GM21529 (cell line): ENCODE data around the gene COLEC11.

Source experiments
- ATAC-seq: cut with Tn5 transposase; IDR thresholded peaks from one replicate; pipeline ENCODE4 v1.9.1; 2021; ENCODE audit not compliant: unreplicated experiment

Gene COLEC11

DNA sequence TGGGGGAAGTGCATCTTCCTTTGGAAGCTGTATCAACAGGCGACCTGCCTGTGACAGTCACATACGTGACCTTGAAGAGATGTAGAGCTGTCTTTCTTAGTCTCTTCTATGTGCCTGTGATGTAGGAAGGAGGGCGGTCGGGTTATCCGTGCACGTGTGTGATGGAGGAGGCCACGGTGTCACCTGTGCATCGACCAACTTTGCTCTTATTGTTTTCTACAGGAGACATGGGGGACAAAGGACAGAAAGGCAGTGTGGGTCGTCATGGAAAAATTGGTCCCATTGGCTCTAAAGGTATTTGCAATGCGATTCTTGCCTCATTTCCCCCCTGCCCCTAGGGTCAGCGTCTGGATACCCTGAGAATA lies 42.4 kb downstream of the COLEC11 start:
- ATAC-seq: no peak

DNA sequence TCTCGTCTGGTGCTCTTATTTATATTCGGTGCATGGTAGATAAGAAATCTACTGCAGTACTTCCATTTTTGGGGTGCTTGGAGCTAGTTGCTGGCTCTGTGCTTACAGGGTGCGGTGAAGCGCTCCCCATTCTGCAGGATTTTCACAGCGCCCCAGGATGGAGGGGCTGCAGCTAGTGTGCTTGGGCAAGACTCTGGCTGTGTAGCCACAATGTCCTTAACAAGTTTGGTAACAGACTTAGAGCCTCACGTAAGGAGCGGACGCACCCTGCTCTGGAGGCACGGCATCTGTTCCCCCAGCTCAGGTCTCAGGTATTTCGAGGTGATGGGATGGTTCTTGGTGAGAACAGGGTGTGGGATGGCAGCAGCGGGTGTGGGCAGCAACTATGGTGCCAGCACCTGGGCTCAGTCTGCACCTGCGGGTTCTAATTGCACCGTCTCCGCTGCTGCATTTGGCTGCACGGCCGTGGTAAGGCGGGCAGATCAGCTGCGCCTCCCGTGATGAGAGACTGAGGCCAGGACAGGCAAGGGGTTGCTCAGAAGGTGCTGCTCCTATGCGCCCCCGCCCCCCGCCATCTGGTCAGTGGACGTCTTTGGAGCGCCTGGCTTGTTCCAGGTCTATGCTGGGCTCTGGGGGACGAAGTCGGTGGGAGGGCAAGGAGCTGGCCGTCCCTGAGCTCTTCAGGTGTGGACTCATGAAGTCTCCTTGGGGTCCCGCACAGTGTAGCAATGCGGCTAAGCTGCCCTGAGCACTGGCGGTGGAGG lies 43.0 kb downstream of the COLEC11 start:
- no peak for ATAC-seq

DNA sequence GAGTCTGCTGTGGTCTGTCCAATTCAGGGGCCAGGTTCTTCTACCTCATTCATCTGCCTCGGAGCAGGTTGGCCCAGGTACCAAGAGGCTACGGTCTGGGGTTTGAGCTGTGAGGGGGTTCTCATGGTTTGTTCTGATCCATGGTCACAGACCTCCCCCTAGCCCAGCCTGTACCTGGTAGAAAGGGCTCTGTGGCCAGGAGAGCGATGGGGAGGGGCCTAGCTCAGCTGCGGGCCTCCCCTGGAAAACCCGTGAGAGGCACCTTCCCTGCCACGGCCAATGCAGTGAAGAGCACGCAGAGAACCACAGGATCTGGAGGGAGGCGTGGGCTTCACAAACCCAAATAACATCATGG lies 43.5 kb downstream of the COLEC11 start:
- ATAC-seq: no peak

DNA sequence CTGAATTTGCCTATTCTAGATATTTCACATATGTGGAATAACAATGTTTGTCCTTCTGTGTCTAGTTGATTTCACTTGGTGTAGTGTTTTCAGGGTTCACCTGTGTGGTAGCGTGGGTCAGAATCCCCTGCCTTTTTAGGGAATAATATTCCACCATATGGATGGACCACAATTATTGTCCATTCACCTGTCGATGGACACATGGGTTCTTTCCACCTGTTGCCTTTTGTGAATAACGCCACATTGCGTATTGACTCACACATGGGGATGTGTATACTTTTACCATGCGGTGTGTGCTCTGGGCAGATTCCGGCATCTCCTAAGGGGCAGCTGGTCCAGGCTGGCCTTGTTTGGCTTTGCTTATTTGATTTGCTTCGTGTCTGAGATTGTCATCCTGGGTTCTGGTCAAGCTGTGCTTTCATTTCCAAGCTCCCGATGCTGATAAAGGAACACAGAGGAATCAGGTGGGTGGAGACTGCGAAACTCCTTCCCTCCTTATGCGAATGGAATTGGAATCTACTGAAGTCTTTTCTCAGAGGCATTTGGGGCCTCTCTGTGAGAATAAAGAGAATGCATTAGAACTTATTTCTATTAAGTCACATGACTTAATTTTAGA lies 44.2 kb downstream of the COLEC11 start:
- ATAC-seq: no peak

DNA sequence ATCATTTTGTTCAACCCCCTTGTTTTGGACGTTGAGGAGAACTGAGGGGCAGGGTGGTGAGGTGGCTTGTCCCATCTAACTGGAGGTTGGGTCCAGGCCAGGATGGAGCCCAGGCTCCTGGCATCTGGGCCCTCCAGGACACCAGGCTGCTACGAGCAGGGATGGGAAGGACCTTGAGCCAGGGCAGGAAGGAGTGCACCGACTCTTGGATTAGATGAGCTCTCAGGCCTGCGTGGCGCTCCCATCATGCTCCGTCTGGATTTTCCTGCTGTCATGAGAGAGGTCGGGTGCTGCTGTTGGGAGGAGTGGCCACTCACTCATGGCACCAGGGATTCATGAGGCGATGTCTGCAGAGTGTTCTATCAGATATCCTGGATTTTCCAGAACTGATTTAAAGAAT lies 44.7 kb downstream of the COLEC11 start:
- ATAC-seq: no peak

DNA sequence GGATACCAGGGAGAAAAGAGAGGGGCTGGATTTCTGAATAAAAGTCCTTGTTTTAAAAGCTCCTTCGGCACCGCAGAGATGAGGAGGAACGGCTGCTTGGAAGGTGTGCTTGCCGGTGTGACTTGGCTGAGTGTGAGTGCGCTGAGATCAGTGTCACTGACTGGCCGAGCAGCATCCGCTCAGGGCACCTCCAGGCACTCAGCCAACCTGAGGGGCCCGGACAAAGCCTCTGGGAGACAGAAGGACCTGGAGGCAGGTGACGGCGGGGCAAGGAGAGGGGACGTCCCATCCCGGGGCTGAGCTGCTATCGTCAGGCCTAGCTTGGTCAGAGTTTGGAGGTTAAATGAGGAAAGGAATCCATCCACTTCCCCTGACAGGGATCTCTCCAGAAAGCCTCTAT lies 46.3 kb downstream of the COLEC11 start:
- no peak for ATAC-seq

DNA sequence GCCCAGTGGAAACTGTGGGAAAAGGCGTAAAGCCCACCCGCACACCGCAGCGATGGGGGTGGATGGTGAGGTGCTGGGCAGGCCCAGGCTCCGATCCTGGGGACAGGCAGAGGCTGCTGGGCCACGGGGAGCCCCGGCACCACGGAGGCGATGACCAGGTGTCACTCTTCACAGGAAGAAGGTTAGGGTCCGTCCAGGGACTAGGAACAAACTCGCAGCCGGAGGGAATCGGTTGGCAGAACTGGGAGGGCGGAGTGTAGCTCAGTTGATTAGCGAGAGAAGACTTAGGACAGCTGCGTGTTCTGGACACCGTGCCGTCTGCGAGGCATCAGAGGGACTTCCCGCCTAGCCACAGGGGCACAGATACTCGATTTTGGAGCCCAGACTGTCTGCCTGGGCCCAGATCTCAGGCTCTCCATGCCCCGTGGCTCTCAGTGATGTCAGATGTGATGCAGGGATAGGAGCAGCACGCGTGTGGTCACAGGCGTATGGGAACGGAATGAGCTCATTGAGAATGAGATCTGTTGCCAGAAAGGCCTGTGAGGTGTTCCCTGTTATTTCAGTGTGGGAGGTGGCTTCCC lies 47.0 kb downstream of the COLEC11 start:
- no peak for ATAC-seq

DNA sequence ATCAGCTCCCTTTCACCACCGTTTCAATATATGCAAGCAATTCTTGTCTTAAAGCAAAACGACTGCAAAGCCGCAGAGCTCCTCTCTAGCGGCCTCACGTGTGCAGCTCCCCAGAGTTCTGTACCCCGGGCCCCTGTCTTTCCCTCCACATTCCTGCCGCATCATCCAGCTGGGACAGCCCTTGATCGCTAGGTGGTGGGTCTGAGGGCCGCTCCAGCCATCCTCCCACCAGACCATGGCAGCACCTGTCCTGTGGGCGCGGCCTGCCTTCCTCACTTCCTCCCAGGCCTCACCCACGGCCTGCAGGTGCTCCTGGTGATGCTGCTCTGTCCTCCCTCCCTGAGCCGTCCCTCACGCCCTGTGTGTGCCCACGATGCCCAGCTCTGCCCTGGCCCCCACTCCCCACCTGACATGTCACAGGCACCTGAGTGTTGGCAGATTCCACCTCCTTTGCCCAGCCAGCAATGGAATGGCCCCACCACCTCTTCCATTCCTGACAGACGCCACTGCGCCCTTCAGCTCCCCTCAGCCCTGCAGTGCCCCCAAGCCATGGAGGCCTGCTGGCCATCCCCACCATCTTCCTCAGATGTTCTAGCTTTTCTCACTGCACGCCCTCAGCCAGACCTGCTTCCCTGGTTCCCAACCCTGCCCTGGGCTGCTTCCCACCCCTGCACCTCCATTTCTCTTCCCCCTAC lies 47.8 kb downstream of the COLEC11 start:
- no peak for ATAC-seq

DNA sequence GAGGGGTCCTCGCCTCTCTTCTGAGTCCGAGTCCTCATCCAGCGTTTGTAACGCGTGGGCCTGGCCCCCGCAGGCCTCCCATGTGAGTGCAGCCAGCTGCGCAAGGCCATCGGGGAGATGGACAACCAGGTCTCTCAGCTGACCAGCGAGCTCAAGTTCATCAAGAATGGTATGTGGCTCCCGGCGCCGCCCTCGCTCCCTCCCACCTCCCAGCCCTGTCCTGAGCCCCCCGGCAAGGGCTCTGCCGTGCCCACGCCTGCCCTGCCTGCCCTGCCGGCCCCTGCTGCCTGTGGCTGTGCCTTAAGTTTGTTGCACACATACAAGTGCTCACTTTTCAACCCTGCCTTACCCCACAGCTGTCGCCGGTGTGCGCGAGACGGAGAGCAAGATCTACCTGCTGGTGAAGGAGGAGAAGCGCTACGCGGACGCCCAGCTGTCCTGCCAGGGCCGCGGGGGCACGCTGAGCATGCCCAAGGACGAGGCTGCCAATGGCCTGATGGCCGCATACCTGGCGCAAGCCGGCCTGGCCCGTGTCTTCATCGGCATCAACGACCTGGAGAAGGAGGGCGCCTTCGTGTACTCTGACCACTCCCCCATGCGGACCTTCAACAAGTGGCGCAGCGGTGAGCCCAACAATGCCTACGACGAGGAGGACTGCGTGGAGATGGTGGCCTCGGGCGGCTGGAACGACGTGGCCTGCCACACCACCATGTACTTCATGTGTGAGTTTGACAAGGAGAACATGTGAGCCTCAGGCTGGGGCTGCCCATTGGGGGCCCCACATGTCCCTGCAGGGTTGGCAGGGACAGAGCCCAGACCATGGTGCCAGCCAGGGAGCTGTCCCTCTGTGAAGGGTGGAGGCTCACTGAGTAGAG lies 48.7 kb downstream of the COLEC11 start:
- ATAC-seq: no peak

DNA sequence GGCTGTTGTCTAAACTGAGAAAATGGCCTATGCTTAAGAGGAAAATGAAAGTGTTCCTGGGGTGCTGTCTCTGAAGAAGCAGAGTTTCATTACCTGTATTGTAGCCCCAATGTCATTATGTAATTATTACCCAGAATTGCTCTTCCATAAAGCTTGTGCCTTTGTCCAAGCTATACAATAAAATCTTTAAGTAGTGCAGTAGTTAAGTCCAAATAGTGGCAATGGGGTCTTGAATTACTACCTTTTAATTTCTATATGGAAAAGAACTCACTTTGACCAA lies 49.3 kb downstream of the COLEC11 start:
- ATAC-seq: peak; percentile 80

DNA sequence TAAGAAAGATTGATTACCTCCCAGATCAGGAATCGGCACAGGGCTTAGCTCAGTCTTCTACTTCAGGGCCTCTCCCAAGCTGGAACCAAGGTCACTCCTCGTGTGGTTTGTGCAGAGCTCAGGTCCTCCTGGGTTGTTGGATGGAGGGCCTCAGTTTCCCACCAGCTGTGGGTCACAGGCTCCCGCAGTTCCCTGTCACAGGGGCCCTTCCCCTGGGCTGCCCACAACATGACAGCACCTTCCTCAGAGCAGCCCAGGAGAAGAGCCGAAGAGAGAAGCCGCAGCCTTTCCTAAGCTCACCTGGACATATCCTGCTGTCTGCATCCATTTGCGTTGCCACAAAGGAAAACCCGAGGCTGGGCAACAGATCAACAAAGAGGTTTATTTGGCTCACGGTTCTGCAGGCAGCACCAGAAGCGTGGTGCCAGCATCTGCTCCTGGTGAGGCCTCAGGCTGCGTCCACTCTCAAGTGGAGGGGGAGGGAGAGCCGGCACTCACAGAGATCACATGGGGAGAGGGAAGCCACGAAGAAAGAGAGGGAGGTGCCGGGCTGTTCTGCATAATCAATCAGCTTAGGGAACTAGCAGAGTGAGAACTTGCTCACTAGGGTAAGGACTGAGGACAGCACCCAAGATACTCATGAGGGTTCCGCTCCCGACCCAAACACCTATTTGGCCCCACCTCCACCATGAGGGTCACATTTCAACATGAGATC lies 50.1 kb downstream of the COLEC11 start:
- ATAC-seq: no peak

DNA sequence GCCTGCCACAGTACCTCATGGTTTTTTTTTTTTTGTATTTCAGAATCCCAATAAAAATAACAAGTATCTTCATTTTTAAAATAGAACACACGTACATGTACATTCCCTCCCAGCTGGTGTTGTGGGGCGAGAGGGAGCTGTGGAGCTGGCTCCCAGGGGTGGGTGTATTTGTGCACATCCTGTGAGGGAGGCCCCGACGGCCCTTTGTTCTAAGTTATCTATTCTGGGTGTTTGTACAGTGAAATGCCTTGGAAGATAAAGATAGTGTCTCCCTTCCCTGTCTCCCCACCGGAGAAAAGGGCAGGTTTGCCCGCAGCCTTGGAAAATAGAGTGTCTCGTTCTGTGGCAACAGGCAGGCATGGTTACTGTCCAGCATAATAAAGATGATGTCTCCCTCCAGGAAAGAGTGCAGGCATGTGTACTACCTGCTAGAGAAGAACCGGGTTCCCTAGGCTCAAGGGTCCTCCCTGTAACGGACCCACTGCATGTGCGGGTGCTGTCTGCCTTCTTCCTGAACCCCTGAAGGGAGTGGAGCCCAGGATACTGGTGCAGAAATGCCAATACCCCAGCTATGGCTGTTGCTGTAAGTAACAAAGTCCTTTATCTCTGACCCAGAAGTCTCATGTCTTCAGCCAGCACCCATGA lies 51.0 kb downstream of the COLEC11 start:
- no peak for ATAC-seq

DNA sequence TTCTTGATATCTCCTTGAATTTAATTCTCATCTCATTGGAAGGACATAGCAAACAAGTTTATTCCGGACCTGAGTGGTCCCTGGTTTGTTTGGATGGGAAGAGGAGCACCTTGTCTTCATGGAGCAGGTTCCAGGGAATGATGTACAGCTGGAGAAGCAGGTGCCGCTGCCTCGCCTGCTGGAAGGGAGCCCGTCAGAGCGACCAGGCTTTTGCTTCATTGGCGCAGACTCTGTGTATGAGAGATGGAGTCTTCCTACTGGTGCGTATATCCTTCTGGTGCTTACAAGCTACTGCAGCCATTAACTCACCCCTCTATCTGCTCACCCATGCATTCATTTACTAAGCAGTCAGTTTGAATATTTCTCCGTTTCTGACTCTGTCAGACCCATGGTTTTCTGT lies 51.5 kb downstream of the COLEC11 start:
- no peak for ATAC-seq

DNA sequence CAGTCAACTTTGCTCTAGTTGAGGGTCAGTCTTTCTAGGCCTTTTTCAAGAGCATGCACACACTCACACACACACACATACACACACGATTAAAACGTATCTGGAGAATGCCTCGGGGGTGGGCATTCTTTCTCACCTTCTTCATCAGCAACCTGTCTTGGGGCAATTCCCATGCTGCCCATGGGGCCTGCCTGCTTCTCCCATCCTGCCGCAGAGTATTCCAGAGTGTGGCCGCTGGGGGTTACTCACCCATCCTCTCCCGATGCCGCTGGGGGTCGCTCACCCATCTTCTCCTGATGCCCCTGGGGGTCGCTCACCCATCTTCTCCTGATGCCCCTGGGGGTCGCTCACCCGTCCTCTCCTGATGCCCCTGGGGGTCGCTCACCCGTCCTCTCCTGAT lies 52.3 kb downstream of the COLEC11 start:
- no peak for ATAC-seq

DNA sequence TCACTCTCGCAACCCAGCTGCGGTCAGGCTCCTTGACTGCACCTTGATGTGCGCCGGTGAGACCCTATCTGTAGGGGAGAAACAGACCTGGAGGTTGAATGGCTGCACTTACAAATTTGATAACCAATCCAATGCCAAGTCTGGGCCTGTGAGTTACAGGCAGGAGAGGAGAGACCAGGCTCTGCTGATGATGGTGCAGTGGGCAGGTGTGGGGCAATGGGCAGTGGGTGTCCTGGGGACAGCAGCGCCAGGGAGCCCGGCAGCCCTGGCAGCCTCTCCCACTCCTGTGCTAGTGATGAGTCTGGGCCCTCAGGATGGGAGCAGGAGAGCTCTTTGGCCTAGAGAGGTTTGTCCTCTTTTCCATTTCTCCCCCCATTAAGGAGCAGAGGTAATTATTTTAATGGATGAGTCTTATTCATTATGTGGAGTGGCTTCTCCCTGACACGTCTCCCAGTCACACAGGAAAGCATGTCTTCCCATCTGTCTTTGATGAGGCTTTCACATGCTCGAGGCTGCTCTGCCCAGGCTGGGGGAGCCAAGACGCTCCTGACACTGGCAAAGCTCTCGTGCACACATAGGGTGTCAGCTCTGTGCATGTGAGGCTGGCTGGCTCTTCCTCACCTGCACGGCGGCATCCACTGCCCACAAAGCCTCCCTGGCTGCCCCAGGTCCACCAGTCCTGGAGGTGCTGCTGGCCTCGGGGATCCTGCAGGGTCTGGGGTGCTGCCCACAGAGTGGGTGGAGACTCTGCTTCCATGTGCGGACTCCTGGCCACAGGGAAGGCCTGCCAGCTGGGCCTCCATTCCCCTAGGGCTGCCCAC lies 53.1 kb downstream of the COLEC11 start:
- no peak for ATAC-seq

DNA sequence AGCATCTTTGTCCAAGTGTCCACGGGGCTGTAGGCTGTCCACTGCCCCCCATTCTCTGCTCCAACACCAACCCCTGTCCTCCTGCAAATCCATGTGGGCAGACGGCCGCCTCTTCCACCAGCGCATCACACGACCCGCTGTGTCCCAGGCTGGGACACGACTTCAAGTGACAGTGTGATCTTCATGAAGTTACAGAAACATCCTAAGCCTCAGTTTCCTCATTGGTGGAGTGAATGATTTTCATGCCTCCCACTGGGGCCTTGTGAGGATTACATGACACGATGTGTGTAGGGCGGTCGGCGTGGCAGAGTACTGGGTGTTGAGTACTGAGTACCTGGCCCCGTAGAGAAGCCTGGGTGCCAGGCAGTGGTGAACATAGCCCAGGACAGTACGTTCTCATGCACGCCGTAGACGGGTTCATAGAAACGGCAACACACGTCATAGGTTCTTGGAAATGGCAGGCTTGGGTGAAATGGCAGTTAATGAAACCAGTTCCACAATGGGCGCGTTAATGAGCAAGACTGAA lies 53.8 kb downstream of the COLEC11 start:
- ATAC-seq: no peak

DNA sequence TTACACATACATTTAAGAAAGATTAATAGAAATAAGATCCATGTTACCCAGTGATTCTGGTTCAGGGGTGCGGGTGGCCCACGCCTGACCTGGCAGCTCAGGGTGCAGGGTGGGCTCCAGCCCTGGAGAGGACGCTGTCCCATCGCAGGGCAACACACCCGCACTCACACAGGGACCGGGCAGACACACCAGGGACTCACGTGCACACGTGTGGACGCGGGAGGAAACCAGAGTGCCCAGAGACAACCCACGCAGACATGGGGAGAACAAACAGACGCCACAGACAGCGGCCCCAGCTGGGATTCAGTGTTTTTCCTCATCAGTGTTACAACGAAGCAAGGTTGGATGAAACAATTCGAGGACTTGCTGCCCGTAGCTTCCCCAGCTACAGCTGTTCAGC lies 54.7 kb downstream of the COLEC11 start:
- ATAC-seq: no peak

DNA sequence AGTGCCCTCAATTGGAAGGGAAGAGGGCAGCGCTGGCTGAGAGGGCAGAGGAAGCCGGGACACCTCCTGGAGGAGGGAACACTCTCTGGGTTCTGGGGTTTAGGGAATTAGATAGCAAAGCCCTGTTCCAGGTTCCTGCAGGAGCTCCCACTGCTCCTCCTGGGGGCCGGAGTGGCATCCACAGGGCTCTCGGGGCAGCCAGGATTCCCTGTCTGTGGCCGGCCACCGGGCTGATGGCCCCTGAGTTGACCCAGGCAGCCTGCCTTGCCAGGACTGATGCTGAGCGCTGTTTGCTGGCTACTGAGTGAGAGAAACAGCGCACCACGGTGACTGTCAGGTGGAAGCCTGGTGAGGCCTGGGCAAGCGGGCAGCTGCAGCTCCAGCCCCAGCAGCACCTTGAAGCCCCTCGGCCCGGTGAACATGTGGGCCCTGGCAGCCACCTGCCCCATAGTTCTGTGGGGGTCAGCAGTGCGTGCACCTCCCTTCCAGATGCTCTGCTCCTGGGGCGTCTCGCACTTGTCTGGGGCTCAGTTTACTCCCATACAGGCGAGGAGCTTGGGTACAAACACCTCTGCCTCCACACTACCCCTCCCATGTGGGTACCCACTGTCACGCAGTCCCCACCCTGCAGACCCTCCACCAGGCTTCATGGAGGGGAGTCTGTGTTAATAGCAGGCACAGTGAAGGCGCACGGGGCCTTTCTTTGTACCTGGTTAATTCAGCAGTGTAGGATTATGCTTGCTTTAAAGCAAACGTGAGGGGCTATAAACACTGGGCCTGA lies 55.4 kb downstream of the COLEC11 start:
- no peak for ATAC-seq
